ENCODE results near the gene DCLK2. TPM values are rescaled to one million over a fixed set of nuclear protein-coding genes. Genes with fewer than 3 reads are reported as not detected.

DCLK2 gene
- total and polyA plus RNA-seq, 2 of the 4 experiments (the other 2 are of a cell fraction) = 11.3 to 15.5 TPM

- H3K79me1 ChIP-seq (ENCODE audit: low read depth in 1 of 2, low read length in 2 of 2) = peaks cover 31 to 51% of the 10 kb centered on the region in 2 experiments
- peak; percentile 42 for DNase-seq
- peak overlapping the region; percentile 98 for H3K56ac ChIP-seq (ENCODE audit: extremely low read depth, insufficient read depth, low read length)
- intact Hi-C loops (cut with micrococcal nuclease) (loop anchor here (5.0 kb wide), 1 partner anchor 46 kb away; no protein-coding TSS in a partner anchor), in situ Hi-C loops (cut with MboI; ENCODE audit: low sequenced_read_pairs) (no loop called here), dilution Hi-C loops (cut with HindIII; ENCODE audit: low sequenced_read_pairs, unreplicated experiment) (no loop called here)
- H2AK9ac ChIP-seq (replicated peaks; ENCODE audit: low read depth, low read length, poor library complexity) = peak overlapping the region; percentile 80
- peaks cover 17% of the 10 kb centered on the region for H3K9me1 ChIP-seq (ENCODE audit: insufficient read depth, low read length)
- CTCF ChIA-PET = no interaction called here
- H4K20me1 ChIP-seq (ENCODE audit: insufficient read depth, low read length) = no peaks in the 10 kb centered on the region
- peak overlapping the region; percentile 99 for H2BK15ac ChIP-seq (ENCODE audit: low read depth, low read length)
- ATAC-seq (ENCODE audit: low read depth) = peak; percentile 21
- BruUV-seq (replicated peaks) = no TSS peak
- peaks cover 4% of the 10 kb centered on the region; the same call in 1 of the 2 replicates for H3K36me3 ChIP-seq (ENCODE audit: control insufficient read depth, insufficient read depth, low read length)
- peak overlapping the region; percentile 45 for H2AFZ ChIP-seq (replicated peaks; ENCODE audit: low read length, poor library complexity)
- H2BK20ac ChIP-seq (ENCODE audit: low read depth, low read length) = peak overlapping the region; percentile 98
- TF ChIP-seq MXI1 (IDR thresholded peaks at IDR 0.05; ENCODE audit: borderline replicate concordance, low read depth, low read length) = no peak
- TF ChIP-seq NFE2L2 (IDR thresholded peaks at IDR 0.05; ENCODE audit: low read depth, low read length) = no peak
- no peak for TF ChIP-seq RAD21 (IDR thresholded peaks at IDR 0.05; ENCODE audit: low read length)
- no peak for TF ChIP-seq MAZ (IDR thresholded peaks at IDR 0.05; ENCODE audit: borderline replicate concordance, low read depth, low read length)
- TF ChIP-seq BHLHE40 (IDR thresholded peaks at IDR 0.05; ENCODE audit: low read depth, low read length) = no peak
- no peak for TF ChIP-seq POLR2A (IDR thresholded peaks at IDR 0.05; ENCODE audit: low read depth, low read length)
- TF ChIP-seq SMC3 (IDR thresholded peaks at IDR 0.05; ENCODE audit: low read depth, low read length) = no peak
- no peak for TF ChIP-seq MAFK (IDR thresholded peaks at IDR 0.05; ENCODE audit: low read depth, low read length)
- TF ChIP-seq CTCF (conservative IDR thresholded peaks at IDR 0.05; ENCODE audit: low read depth, low read length) = no peak
- no peak for TF ChIP-seq USF2 (IDR thresholded peaks at IDR 0.05; ENCODE audit: low read depth, low read length)
- TF ChIP-seq RCOR1 (IDR thresholded peaks at IDR 0.05; ENCODE audit: insufficient replicate concordance, low read length) = no peak
- H3K27ac ChIP-seq (ENCODE audit: insufficient read depth, low read length) = peak overlapping the region; percentile 98
- no peak overlapping the region for H3K4me3 ChIP-seq (ENCODE audit: insufficient read depth, low read depth, low read length)
- POLR2A ChIA-PET (ENCODE audit: unreplicated experiment) = no interaction called here
- H3K9ac ChIP-seq (ENCODE audit: low read depth, low read length) = peak overlapping the region; percentile 74
- no peaks in the 10 kb centered on the region for H3K27me3 ChIP-seq (ENCODE audit: control insufficient read depth, insufficient read depth, low read length)
- peak overlapping the region; percentile 99 for H3K18ac ChIP-seq (ENCODE audit: low read depth, low read length)
- peak overlapping the region; percentile 100 for H4K5ac ChIP-seq (ENCODE audit: low read depth, low read length)
- H3K4me2 ChIP-seq (ENCODE audit: low read depth, low read length) = peak overlapping the region; percentile 52
- peak overlapping the region; percentile 99 for H3K4ac ChIP-seq (ENCODE audit: low read depth, low read length)
- peak overlapping the region; percentile 99 for H4K91ac ChIP-seq (ENCODE audit: insufficient read depth, low read depth, low read length)
- H2AK5ac ChIP-seq (ENCODE audit: low read depth, low read length) = peak overlapping the region; percentile 96
- peaks cover 32% of the 10 kb centered on the region for H3K4me1 ChIP-seq (ENCODE audit: control insufficient read depth, insufficient read depth, low read length)
- H2BK5ac ChIP-seq (ENCODE audit: low read depth, low read length, poor library complexity, severe bottlenecking) = peak overlapping the region; percentile 100
- peak overlapping the region; percentile 96 for H3K14ac ChIP-seq (replicated peaks; ENCODE audit: low read depth, low read length)
- peak overlapping the region; percentile 97 for H3K23ac ChIP-seq (ENCODE audit: low read depth, low read length)
- no peaks in the 10 kb centered on the region for H3K9me3 ChIP-seq (ENCODE audit: control insufficient read depth, insufficient read depth, low read length)
- peak overlapping the region; percentile 78 to 97 for H4K8ac ChIP-seq (ENCODE audit: low read depth in 2 of 2, low read length in 2 of 2)
- WGBS, 2 experiments (ENCODE audit: extremely low coverage in 2 of 2, insufficient read length in 1 of 2) = no CpG with 5 or more reads among the region's 6 CpGs
- H2BK120ac ChIP-seq (ENCODE audit: low read depth, low read length) = peak overlapping the region; percentile 99
Measured at GRCh38 chr4:150235808-150236271, 157.6 kb downstream of the DCLK2 start.

Measured in IMR-90 (cell line).